HG02610 (cell line): ENCODE results near the gene CYTH1.
"Not testable (repeated sequence)": the region's sequence is repeated elsewhere in the genome, so short reads cannot be mapped to it uniquely, and the experiment has no call there.

ENCODE experiments used
- ATAC-seq: cut with Tn5 transposase; IDR thresholded peaks from one replicate; pipeline ENCODE4 v1.9.1; 2021; ENCODE audit warnings: mild to moderate bottlenecking, moderate library complexity; ENCODE audit not compliant: unreplicated experiment

Gene CYTH1

DNA sequence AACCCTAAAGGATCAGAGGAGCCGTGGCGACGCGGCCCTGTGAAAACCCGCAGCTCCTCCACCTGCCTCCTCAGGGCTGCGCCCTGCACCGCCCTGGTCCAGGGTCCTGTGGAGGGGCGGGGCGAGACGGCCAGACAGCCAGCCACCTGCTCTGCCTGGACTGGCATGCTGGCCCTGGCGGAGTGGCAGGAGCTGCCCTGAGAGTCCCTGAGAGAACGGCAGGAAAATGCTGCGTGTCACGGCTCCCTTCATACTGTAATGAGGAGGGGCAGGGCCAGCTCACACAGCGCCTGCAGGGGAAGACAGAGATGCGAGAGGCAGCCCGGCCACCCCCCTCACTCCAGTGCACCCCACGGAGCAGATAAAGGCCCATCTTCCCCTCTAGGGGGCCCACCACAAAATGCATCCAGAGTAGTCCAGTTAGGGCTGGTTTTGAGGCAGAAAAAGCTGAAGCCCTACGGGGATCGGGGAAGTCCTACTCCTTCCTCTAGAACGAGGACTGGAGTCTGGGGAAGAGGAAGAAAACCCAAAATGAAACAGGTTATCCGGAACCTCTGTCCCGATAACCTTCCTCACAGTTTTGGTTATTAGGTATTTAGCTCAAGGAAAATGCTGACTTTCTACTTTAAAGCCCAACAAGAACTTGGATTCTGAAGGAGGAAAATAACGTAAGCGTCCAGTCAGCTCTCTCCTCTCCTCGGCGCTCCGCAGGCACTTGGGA, 107.3 kb downstream of the CYTH1 start:
- no peak for ATAC-seq

DNA sequence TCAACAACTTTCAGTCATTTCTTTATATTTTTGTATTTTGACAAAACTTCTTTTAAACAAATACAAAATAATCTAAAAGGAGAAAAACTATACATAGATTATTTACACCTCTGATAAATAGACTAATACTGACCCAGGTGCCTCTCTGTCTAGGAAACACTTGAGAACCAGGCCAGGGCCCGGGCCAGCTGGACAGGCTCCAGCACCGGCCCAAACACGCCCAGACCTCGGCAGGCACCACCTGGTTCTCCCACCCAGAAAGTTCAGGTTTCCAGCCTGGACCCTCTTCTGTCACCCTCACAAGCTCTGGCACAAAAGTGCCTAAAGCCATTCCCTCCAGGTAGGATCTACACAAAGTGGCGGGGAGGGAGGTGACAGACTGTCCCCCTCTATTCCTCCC, 107.9 kb downstream of the CYTH1 start:
- no peak for ATAC-seq

DNA sequence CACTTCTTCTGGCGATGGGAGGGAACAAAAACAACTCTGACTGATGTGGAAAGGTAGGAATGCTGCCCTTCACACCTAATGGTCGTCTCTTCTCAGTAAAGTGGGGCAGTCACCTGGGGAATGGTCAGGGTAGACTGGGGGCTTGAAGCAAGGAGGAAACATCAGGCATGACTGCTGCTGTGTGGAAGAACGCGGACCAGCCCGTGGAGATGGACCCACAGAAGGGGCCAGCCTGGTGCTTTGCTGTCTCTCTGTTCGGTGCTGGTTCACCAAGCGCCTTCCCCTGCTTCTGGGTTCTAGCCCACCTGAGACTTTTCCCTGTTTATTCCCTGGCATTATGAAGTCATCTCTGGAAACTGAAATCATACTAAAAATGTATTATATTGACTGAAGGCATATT, 108.7 kb downstream of the CYTH1 start:
- ATAC-seq, result no peak

DNA sequence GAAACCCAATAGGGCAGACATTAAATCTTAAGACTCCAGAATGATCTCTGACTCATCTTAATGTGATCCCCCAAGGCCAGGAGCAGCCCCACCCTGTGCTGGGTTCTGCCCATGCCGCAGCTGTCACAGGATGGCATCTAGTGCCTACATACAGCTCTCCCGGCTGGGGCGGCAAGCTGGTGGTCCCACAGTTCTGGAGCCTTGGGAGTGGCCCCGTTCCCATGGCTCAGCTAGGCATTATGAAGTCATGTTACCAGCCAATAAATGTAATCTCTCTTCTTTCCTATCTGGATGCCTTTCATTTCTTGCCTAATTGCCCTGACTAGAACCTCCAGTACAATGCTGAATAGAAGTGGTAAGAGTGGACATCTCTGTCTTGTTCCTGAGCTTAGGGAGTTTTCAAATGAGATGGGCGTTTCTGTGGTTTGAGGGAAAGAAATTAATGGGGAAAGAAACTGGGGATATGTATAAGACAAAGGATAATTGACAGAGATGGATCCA, 109.2 kb downstream of the CYTH1 start:
- ATAC-seq, result no peak

DNA sequence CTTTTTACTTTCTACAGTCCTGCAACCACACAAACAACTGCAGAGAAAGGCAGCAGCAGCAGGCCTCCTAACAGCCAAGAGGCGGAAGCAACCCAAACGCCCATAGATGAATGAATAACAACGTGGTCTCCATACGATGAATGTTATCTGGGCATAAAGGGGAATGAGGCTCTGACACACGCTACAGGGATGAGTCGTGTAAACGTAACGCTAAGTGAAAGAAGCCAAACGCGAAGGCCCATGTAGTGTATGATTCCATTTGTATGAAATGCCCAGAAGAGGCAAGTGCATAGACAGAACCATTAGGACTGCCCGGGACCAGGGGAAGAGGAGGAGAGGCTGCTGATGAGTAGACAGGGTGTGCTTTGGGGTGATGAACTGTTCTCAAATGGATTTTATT, 110.1 kb downstream of the CYTH1 start:
- no peak for ATAC-seq

DNA sequence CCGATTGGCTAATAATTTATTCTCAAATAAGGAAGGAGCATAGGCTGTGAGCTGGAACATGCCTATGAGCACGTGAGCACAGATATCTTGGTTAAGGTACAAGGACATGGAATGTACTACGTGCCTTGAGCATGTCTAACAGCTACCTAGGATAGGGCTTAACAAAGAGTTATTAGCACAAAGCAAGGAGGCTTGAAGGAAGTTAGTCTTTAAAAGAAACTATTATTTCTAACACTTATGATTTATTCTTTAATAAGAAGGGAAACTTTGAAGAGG, 110.4 kb downstream of the CYTH1 start:
- not testable (repeated sequence) for ATAC-seq

DNA sequence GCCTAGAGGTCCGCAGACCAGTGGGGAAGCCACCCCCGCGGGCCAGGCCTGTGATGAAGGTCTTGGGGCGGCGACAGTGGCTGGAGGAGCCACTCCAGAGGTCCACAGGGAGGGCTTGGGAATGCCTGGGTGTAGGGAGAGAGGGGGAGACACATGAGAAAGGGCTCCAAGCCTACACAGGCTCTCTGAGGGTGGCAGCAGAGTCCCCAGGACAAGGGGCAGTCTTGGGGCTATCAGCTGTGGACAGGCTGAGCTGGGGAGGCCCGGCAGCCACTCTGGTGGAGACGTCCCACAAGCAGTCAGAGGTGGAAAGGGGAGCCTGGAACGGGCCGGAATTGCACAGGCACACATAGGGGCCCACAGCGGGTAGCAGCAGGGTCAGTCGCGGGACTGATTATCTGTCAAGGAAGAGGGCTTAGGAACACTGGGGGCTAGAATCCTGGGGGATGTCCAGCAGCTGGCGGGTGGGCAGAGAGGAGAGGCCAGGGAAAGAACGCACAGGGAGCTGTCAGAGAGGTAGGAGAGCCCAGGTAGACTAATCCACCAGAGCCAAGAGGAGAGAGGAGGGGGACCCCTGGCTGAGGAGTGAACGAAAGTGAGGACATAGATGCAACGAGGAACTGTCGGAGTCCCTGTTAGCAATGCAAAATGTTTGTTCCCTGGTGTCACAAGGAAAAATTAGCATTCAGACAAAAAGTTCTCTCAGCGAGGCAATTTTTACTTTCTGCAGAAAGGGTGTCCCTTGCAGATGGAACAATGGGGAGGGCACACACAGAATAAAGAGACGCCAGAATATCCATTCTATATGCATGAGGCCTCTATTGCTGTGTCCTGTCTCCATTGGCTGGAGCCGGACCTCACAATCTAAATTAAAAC, 111.0 kb downstream of the CYTH1 start:
- ATAC-seq, result no peak

DNA sequence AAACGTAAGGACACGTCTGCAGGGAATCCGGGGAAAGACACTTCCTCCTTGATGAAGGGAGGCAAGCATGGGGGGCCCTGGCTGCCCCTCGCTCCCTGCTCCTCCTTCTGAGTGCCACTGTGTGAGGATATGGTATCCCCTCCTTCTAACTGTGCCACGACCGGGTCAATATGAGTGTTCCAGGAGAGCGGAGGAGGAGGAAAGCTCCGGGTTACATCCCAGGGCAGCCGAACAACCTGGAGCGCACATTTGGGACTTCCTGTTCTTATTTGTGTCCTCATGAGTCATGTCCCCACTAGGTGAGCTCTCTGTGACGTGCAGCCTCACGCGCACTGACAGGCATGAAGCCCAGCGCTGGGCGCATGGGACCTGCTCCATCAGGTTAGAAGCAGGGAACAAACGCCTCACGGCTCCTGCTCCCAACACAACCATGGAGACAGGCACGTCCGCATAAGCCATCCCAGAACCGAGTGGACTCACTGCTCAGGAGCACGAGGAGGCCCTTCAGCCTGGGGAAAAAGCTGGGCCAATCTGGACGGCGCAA, 112.0 kb downstream of the CYTH1 start:
- ATAC-seq, result no peak

DNA sequence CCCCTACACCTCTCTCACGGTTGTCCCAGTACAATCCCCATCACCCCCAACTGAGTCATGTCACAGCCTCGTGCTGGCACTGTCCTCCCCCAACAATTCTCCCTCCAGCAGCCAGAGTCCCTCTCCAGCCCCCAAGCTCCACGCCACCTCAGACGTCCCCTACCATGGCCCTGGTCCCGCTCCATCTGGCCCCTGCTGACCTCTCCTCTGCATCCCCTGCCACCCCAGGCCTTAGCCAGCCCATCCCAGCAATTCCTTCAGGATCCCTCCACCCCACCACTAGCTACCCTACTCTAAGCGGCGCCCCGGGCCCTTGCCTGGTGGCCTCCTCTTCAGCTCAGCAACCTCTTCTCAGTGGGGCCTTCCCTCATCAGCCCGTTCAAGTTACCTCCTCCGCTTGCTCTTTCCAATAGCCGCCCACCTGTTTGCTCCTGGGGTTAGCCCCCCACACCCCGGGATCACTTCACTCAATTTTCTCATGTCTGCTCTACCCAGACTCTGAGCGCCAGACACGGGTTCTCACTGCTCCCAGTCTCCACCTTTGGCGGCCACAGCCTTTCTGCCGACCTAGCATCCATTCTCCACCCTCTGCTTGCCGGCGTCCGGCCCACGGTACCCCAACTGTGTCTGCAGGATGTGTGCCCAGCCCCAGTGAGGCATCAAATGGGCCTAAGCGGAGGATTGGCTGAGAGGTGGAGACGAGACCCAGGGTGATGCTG, 112.7 kb downstream of the CYTH1 start:
- no peak for ATAC-seq

DNA sequence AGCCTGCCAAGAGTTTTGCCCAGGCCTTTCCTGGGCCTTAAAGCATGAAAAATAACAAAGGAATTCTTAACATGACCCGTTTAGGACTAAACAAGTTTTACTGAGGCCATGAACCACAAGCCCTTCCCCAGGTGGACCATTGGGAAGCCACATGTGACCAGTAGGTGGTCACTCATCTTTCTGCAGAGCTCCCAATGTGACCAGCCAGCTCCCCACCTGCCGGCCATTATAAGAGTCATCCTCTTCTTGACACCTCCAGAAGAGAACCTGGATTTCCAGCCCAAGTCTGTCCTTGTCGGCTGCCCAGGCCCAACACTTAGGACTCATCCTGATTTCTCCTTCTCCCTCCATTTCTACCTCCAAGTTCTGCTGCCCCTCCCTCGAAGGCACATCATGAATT, 113.2 kb downstream of the CYTH1 start:
- ATAC-seq, result no peak

DNA sequence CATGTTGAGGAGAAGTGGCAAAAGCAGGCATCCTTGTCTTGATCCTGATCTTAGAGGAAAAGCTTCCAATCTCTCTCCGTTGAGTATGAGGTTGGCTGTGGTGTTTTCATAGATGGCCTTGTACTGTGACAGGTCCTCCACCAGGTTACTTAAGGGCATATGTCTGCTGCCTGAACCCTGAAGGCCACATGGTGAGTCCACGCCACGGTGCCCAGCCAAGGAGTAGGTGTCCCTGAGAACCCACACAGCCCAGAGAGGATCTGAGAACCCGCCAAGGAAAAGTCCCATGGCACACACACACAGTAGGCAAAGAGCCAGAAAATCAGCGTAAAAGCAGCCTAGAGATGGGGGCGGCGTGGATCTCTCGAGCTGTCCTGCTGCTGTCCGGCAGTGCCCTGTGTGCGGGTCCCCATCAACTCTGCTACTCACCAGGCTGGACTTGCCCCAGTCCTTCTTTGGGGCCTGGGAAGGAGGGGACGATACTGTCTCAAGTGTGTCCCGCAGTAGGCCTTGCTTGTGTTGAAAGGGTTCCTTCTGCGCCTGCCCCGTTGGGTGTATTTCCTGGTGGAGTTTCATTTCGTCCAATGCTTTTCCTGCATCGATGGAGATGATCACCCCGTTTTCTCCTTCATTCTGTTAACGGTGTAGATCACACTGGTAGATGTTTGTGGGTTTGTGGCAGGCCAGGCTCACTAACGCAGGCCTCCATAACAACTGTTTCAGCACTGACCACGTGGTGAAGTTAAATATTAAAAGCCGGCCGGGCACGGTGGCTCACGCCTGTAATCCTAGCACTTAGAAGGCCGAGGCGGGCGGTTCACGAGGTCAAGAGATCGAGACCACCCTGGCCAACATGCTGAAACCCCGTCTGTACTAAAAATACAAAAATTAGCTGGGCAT, 114.1 kb downstream of the CYTH1 start:
- ATAC-seq, result no peak

DNA sequence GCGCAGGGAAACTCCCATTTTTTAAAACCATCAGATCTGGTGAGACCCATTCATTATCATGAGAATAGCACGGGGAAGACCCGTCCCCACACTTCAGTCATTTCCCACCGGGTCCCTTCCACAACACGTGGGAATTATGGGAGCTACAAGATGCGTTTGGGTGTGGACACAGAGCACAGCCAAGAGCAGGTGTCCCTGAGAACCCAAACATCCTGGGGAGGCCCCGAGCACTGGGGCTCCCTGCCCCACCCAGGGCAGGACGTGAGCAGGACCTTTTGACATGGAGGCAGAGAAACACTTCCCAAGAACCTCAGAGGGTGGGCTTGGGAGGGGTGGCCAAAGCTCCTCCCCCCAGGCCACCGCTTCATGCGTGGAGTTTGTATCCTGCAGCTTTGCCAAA, 115.0 kb downstream of the CYTH1 start:
- ATAC-seq, result no peak

DNA sequence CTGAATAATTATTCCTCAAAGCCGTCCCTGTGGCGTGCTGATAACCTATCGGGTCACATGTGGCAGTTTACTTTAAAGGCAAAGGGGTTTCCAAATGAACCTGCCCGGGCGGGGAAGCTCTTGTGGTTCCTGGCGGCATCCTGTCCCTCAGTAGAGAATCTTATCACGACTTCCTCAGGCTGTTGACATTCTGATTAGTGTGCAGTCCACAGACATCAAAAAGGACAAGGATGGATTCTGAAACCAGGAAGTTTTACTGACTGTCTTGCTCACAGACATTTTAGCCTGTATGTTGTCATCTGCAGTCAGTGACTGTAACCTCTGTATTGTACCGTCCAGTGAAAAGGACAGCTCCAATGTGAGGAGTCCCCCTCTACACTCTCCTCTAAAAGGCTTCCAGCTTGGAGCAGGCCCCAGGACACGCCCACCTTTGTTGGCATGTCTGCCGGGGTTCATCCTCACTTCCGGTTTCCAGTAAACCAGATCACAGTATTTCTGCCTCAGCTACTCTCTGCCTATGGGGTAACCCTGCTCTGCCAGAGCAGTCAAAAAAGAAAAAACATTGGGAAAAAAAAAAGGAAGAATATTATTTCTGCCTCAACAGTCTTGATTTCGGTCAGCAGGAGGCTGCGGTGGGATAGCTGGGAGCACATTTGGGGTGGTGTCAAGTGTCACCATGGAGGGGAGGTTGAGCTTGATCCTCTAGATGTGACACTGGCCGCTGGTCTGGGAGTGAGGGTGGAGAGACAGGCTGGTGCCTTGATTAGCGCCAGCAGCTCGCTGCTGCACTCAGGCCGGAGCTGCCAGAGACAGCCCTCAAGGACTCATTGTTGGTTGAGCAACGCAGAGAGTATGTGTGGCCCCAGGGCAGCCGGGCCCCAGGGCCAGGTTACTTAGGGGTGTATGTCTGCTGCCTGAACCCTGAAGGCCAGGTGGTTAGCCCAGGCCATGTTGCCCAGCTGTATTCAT, 115.8 kb downstream of the CYTH1 start:
- peak; percentile 44 for ATAC-seq

DNA sequence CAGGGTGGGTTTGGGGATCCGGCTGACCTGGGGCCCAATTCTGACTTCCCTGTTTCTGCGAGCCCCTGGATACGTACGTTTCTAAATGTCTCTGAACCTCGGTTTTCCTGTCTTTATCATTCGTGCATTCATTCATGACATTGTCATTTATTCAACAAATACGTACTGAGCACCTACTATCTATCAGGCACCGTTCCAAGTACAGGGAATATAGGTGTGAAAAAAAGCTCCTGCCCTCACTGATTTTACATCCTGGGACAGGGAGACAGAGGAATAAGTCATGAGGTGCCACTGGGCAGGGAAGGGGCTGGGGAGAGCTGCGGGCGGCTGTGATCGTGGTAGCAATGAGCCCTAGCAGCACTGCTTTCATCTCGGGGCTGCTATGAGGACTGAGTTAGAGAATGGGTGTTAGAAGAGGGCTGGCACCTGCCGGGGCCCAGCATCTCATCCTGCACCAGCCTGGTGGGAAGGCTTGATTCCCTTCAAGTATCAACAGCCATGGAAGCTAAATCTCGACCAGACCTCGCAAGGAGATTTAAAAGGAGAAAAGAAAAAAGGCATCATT, 116.6 kb downstream of the CYTH1 start:
- ATAC-seq, result peak; percentile 3

DNA sequence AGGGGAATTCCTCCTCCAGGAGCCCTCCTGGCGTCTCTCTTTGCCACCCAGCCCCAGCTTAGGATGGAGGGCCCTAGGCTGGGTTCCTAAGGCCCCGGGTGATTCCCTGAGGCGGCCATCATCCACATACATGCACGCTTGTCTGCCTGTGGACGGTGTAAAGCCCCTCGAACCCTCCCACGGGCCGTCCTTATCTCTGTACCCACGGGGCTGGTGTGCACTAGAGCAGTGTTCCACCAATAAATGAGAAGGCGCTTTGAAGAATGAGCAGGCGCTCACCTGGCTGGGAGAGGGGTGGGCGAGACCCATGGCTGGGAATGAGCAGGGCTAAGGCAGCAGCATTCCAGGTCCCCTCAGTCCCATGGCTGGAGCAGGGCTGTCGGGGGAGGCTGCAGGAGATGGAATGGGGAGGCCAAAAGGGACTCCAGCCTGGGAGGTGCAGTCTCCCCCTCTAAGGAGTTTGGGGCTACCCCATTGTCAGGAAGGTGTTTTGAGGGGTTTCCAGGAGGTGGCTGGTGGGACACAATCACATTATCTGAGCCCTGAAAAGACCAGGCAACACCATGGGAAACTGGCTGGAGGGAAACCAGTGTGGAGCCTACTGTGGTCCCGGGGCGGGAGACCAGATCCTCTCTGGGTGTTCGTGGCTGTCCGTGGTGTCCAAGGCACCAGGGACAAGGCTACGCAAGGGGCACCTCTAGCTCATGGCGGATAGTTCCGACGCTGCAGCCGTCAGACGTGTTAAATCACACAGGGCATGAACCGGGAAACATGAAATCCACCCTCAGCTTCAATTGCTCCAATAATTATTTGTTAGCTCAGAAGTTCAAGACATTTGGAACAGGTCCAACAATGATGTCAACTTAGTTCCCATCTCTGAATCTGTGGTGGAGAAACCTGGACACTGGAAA, 117.3 kb downstream of the CYTH1 start:
- ATAC-seq, result no peak

DNA sequence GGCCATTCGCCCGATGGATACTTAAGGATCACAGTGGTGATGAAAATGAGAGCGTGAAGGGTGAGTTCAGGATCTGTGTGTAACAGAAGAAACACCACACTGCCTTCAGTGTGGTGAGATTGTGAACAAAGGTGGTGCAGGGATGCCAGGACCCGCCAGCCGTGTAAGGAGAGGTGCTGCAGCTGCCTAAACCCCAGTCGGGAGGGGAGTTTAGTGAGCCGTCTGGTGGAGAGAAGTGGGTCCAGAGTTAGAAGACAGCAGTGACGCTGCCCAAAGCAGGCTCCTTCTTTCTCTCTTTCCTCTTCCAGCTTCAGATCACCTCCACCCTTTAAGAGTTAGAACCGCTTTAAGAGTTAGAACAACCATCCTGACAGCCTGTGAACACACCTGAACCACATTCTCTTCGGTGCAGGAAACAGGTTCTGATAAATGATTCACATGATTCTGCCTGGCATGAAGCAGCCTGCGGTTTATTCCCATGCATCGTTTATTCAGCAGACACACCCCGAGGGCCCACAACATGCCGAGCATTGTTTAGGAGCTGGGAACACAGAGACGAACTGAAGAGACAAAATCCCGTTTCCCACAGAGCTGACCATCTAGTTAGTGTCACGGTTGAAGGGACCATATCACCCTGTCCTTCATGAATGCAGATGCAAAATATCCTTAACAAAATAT, 120.8 kb downstream of the CYTH1 start:
- no peak for ATAC-seq

DNA sequence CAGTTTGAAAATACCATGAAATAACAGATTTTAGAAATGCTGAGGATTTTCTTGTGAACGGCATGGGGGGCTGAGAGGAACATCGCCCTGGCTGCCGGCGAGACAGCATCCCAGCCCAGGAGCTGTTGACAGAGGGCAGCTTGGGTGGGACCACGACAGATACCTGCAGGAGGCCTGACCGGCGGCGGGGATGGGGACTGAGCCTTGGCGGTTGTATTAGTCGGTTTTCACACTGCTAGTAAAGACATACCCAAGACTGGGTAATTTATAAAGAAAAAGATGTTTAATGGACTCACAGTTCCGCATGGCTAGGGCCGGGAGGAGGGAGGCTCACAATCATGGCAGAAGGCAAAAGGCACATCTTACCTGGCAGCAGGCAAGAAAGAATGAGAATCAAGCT, 122.5 kb downstream of the CYTH1 start:
- no peak for ATAC-seq
